Measurements from ENCODE around the gene FKBP10. TPM values are rescaled to one million over a fixed set of nuclear protein-coding genes. Genes with fewer than 3 reads are reported as not detected.

Gene FKBP10
- total RNA-seq, 1 donor from 2014 or later: 81.6 TPM

DNA sequence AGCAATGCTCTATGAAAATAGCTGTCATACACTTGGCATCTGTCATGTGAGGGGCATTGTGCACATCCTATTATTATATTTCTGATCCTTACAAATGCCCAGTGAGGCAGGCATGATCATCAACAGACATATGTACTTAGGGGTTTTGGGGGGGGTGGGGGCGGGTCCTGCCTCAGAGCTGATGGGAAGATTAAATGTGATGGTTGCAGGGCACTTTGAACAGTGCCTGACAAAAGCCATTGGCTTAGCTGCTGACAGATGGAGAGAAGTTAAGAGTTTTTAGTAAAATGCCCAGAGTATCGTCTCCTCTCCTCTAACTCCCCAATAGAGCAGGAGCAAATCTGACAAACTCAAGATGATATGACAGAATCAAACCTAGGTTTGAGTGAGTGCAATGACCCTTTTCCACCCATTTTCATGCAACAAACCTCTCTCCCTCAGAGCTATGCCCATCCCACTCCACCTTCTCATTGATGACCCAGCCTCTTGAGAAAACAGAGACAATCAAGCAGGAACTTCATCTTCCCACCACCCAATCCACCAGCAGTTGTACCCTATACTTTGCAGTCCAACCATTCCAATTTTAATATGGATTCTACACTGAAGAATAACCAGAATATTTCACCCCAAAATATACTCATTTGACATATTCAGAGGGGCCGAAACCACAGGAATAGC is 47.6 kb downstream of the FKBP10 start:
- DNase-seq (ENCODE audit: low read depth) (no peak), FAIRE-seq (no peak)
- no peaks in the 10 kb centered on the region for H3K36me3 ChIP-seq (ENCODE audit: control insufficient read depth, insufficient read depth, low read length)
- no peak overlapping the region for H3K4me3 ChIP-seq (ENCODE audit: low read depth, low read length)
- no peaks in the 10 kb centered on the region for H3K27me3 ChIP-seq (ENCODE audit: control insufficient read depth, insufficient read depth, low read length)
- no peak for TF ChIP-seq CTCF (IDR thresholded peaks at IDR 0.05; ENCODE audit: insufficient read depth, low read length, severe bottlenecking)

- DNase-seq (ENCODE audit: low read depth) (no peak), FAIRE-seq (no peak)
- peaks cover 6% of the 10 kb centered on the region for H3K36me3 ChIP-seq (ENCODE audit: control insufficient read depth, insufficient read depth, low read length)
- H3K27me3 ChIP-seq (ENCODE audit: control insufficient read depth, insufficient read depth, low read length): no peaks in the 10 kb centered on the region
- TF ChIP-seq CTCF (IDR thresholded peaks at IDR 0.05; ENCODE audit: insufficient read depth, low read length, severe bottlenecking): no peak
- peak overlapping the region; percentile 95 for H3K4me3 ChIP-seq (ENCODE audit: low read depth, low read length)
Measured at GRCh38 chr17:41863074-41863848, 50.5 kb downstream of the FKBP10 start.

DNA sequence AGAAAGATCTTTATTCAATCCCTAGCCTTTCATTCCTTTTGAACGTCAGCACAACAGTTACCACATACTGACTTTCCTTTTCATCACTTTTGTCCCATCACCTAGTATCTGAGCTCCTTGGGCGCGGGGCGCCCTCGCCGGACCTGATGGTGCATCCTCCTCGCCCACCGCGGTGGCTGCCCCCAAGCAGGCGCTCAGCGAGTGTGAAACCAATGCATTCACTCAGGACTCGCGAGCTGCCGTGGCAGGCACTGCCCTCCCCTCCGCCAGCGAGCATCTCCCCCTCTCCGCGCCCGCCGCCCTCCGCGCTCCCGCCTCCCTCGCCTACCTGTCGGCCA is 51.7 kb downstream of the FKBP10 start:
- Histone ChIP-seq H3K4me3 (ENCODE audit: low read depth, low read length) (peak overlapping the region; percentile 95), H3K36me3 (ENCODE audit: control insufficient read depth, insufficient read depth, low read length) (peaks cover 6% of the 10 kb centered on the region), H3K27me3 (ENCODE audit: control insufficient read depth, insufficient read depth, low read length) (no peaks in the 10 kb centered on the region)
- TF ChIP-seq CTCF (IDR thresholded peaks at IDR 0.05; ENCODE audit: insufficient read depth, low read length, severe bottlenecking): no peak
- no peak for FAIRE-seq
- no peak for DNase-seq (ENCODE audit: low read depth)

DNA sequence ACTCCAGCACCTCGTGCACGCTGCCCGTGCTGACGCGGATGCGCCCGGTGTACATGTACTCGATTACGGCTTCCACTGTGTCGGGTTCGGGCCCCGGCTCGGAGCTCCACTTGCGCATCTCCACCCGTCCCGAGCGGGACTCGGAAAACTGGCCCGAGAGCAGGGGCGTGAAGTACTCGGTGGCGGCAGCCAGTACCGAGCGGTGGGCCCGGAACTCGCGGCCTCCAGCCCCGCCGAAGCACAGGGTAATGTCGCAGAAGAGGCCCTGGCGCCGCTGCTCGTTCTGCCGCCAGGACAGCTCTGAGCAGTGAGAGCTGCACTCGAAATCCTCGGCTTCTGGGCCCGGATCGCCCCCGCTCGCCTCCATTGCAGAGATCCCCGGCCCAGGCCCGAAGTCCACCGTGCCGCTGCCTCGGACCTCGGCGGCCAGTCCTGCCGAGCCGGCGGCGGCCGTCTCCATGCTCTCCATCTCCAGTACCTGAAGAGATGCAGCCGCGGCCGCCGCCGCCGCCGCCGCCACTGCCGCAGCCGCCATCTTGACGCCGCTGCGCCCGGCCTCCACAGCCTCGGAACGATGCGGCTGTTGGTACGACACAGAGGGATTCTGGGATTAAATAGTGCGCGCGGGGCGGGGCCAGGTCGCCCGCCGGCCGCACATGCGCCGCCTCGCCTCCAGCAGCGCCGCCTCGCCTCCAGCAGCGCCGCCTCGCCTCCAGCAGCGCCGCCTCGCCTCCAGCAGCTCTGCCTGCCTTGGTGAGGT is 52.2 kb downstream of the FKBP10 start, which contains the start of gene KLHL11:
Gene KLHL11, minus strand, starts transcription at position 588 of the 760 bp plus-strand sequence. Its CDS starts 53 bp downstream, at position 535.
- no peak for FAIRE-seq

GRCh38 chr17:41865596-41865893 is 52.7 kb downstream of the FKBP10 start:
- DNase-seq (ENCODE audit: low read depth) (no peak), FAIRE-seq (no peak)
- Histone ChIP-seq H3K4me3 (ENCODE audit: low read depth, low read length) (peak overlapping the region; percentile 21), H3K27me3 (ENCODE audit: control insufficient read depth, insufficient read depth, low read length) (no peaks in the 10 kb centered on the region), H3K36me3 (ENCODE audit: control insufficient read depth, insufficient read depth, low read length) (peaks cover 7% of the 10 kb centered on the region)
- no peak for TF ChIP-seq CTCF (IDR thresholded peaks at IDR 0.05; ENCODE audit: insufficient read depth, low read length, severe bottlenecking)

More for the DNA sequence above, 52.2 kb downstream of the FKBP10 start, which contains the start of gene KLHL11:
- TF ChIP-seq CTCF (IDR thresholded peaks at IDR 0.05; ENCODE audit: insufficient read depth, low read length, severe bottlenecking): no peak
- DNase-seq (ENCODE audit: low read depth): peak; percentile 77
- Histone ChIP-seq H3K36me3 (ENCODE audit: control insufficient read depth, insufficient read depth, low read length) (peaks cover 6% of the 10 kb centered on the region), H3K4me3 (ENCODE audit: low read depth, low read length) (peak within 1 kb of the TSS; percentile 95), H3K27me3 (ENCODE audit: control insufficient read depth, insufficient read depth, low read length) (no peaks in the 10 kb centered on the region)

Data from bronchial epithelial cell (primary cell).